WTC11 (cell line): ENCODE data around the gene PAM. TPM values are rescaled to one million over a fixed set of nuclear protein-coding genes. Genes with fewer than 3 reads are reported as not detected.

Experiments
- ATAC-seq: fragments of 200-7000 bp; cut with Tn5 transposase; 2 replicates; pipeline ENCODE4 v1.10.0; 2021; ENCODE audit warnings: mild to moderate bottlenecking, moderate library complexity
- CTCF ChIA-PET: fragments of 300-600 bp; sonication (Branson Sonifier 250); formaldehyde crosslinking; loops from one replicate; lab custom pipeline; 2021; ENCODE audit warnings: antibody characterized with exemption; lab: Charles Lee
- POLR2A ChIA-PET: fragments of 350-600 bp; sonication (Branson Sonifier 250); formaldehyde crosslinking; loops from one replicate; lab custom pipeline; 2021; ENCODE audit warnings: antibody characterized with exemption; lab: Charles Lee
- DNase-seq: peaks from one replicate; pipeline ENCODE4 v3.0.0; 2021; ENCODE audit warnings: low spot score
- H3K27ac Mint-ChIP-seq: 2 replicates; pipeline ENCODE4 v1.8.0; 2021; ENCODE audit warnings: mixed read lengths
- H3K27me3 Mint-ChIP-seq: 2 replicates; pipeline ENCODE4 v1.8.0; 2021; ENCODE audit warnings: low read depth, mild to moderate bottlenecking, moderate library complexity, mixed read lengths
- H3K36me3 Mint-ChIP-seq: 2 replicates; pipeline ENCODE4 v1.8.0; 2021; ENCODE audit warnings: mixed read lengths
- H3K4me1 Mint-ChIP-seq: 2 replicates; pipeline ENCODE4 v1.8.0; 2022; ENCODE audit warnings: mixed read lengths
- H3K4me3 Mint-ChIP-seq: 2 replicates; pipeline ENCODE4 v1.8.0; 2021; ENCODE audit warnings: mild to moderate bottlenecking, moderate library complexity, mixed read lengths
- H3K9me3 Mint-ChIP-seq: 2 replicates; pipeline ENCODE4 v1.8.0; 2021; ENCODE audit warnings: mixed read lengths
- CDX4 ChIP-seq: fragments of 250-450 bp; sonication (Bioruptor Pico); IDR thresholded peaks from 2 replicates; pipeline ENCODE4 v1.9.0; 2021; ENCODE audit warnings: moderate library complexity, mild to moderate bottlenecking, inconsistent platforms, borderline replicate concordance
- FOXK1 ChIP-seq: sonication (generic); formaldehyde crosslinking; IDR thresholded peaks from 2 replicates; pipeline ENCODE4 v1.8.0; 2022; ENCODE audit warnings: mild to moderate bottlenecking, moderate library complexity, missing genetic modification reagents
- FOXP1 ChIP-seq: sonication (generic); formaldehyde crosslinking; IDR thresholded peaks from 2 replicates; pipeline ENCODE4 v1.8.0; 2022; ENCODE audit warnings: missing genetic modification reagents, mild to moderate bottlenecking, moderate library complexity, borderline replicate concordance
- GRHL2 ChIP-seq: fragments of 250-450 bp; sonication (Bioruptor Pico); IDR thresholded peaks from 2 replicates; pipeline ENCODE4 v1.8.0; 2022; ENCODE audit warnings: mild to moderate bottlenecking, moderate library complexity; ENCODE audit not compliant: insufficient replicate concordance, severe bottlenecking
- GTF2I ChIP-seq: fragments of 250-450 bp; sonication (Bioruptor Pico); conservative IDR thresholded peaks from 2 replicates; pipeline ENCODE4 v1.4.0; 2021; ENCODE audit warnings: mild to moderate bottlenecking
- HMGA2 ChIP-seq: fragments of 250-450 bp; sonication (Bioruptor Pico); IDR thresholded peaks from 2 replicates; pipeline ENCODE4 v1.4.0; 2021; ENCODE audit warnings: mild to moderate bottlenecking, moderate library complexity
- HMGXB4 ChIP-seq: sonication (generic); formaldehyde crosslinking; IDR thresholded peaks from 2 replicates; pipeline ENCODE4 v1.8.1; 2023; ENCODE audit warnings: mild to moderate bottlenecking, moderate library complexity, missing genetic modification reagents
- IRF1 ChIP-seq: sonication (generic); formaldehyde crosslinking; IDR thresholded peaks from 2 replicates; pipeline ENCODE4 v1.8.0; 2023; ENCODE audit warnings: missing genetic modification reagents
- JAZF1 ChIP-seq: fragments of 250-450 bp; sonication (Bioruptor Pico); IDR thresholded peaks from 2 replicates; pipeline ENCODE4 v1.9.0; 2021; ENCODE audit warnings: moderate library complexity, mild to moderate bottlenecking, inconsistent platforms
- JUN ChIP-seq: sonication (generic); formaldehyde crosslinking; IDR thresholded peaks from 2 replicates; pipeline ENCODE4 v1.8.0; 2023; ENCODE audit warnings: mild to moderate bottlenecking, missing genetic modification reagents
- NFATC4 ChIP-seq: fragments of 250-450 bp; sonication (Bioruptor Pico); IDR thresholded peaks from 2 replicates; pipeline ENCODE4 v1.9.0; 2021; ENCODE audit warnings: mild to moderate bottlenecking
- NR2C2 ChIP-seq: sonication (generic); formaldehyde crosslinking; IDR thresholded peaks from 2 replicates; pipeline ENCODE4 v1.8.0; 2022; ENCODE audit warnings: mild to moderate bottlenecking, missing genetic modification reagents
- NR3C1 ChIP-seq: sonication (generic); formaldehyde crosslinking; conservative IDR thresholded peaks from 2 replicates; pipeline ENCODE4 v1.8.1; 2023; ENCODE audit warnings: low read depth, mild to moderate bottlenecking, missing genetic modification reagents
- OVOL2 ChIP-seq: fragments of 250-450 bp; sonication (Bioruptor Pico); IDR thresholded peaks from 2 replicates; pipeline ENCODE4 v1.9.0; 2021; ENCODE audit warnings: mild to moderate bottlenecking, borderline replicate concordance
- SMAD4 ChIP-seq: sonication (generic); formaldehyde crosslinking; IDR thresholded peaks from 2 replicates; pipeline ENCODE4 v1.8.0; 2022; ENCODE audit warnings: mild to moderate bottlenecking, missing genetic modification reagents
- SOX15 ChIP-seq: fragments of 250-450 bp; sonication (Bioruptor Pico); IDR thresholded peaks from 2 replicates; pipeline ENCODE4 v1.9.0; 2021; ENCODE audit warnings: mild to moderate bottlenecking
- SP1 ChIP-seq: sonication (generic); formaldehyde crosslinking; conservative IDR thresholded peaks from 2 replicates; pipeline ENCODE4 v1.8.1; 2022; ENCODE audit warnings: missing genetic modification reagents
- TEAD4 ChIP-seq: sonication (generic); formaldehyde crosslinking; IDR thresholded peaks from 2 replicates; pipeline ENCODE4 v1.8.0; 2022; ENCODE audit warnings: mild to moderate bottlenecking, missing genetic modification reagents
- USF2 ChIP-seq: sonication (generic); formaldehyde crosslinking; IDR thresholded peaks from 2 replicates; pipeline ENCODE4 v1.8.1; 2023; ENCODE audit warnings: mild to moderate bottlenecking, missing genetic modification reagents, moderate library complexity
- ZNF121 ChIP-seq: sonication (generic); formaldehyde crosslinking; IDR thresholded peaks from 2 replicates; pipeline ENCODE4 v1.8.0; 2023; ENCODE audit warnings: missing genetic modification reagents
- ZNF138 ChIP-seq: sonication (generic); formaldehyde crosslinking; conservative IDR thresholded peaks from 2 replicates; pipeline ENCODE4 v1.8.1; 2022; ENCODE audit warnings: mild to moderate bottlenecking, moderate library complexity, missing genetic modification reagents
- ZNF263 ChIP-seq: sonication (generic); formaldehyde crosslinking; IDR thresholded peaks from 2 replicates; pipeline ENCODE4 v1.8.1; 2022; ENCODE audit warnings: low read depth, mild to moderate bottlenecking, moderate library complexity, missing genetic modification reagents
- ZNF281 ChIP-seq: sonication (generic); formaldehyde crosslinking; IDR thresholded peaks from 2 replicates; pipeline ENCODE4 v1.8.0; 2023; ENCODE audit warnings: mild to moderate bottlenecking, missing genetic modification reagents
- ZNF317 ChIP-seq: sonication (generic); formaldehyde crosslinking; IDR thresholded peaks from 2 replicates; pipeline ENCODE4 v1.8.1; 2023; ENCODE audit warnings: low read depth, mild to moderate bottlenecking, moderate library complexity, missing genetic modification reagents, borderline replicate concordance
- ZNF416 ChIP-seq: fragments of 250-450 bp; sonication (Bioruptor Pico); IDR thresholded peaks from 2 replicates; pipeline ENCODE4 v1.9.0; 2021; ENCODE audit warnings: mild to moderate bottlenecking, inconsistent platforms
- ZNF671 ChIP-seq: fragments of 250-450 bp; sonication (Bioruptor Pico); IDR thresholded peaks from 2 replicates; pipeline ENCODE4 v1.8.0; 2021; ENCODE audit warnings: mild to moderate bottlenecking
- total RNA-seq: library from RNA; stranded (reverse); gene quantifications from 3 replicates; pipeline ENCODE4 v1.2.3, GENCODE V29; 2021

PAM gene
- total RNA-seq, 1 experiment from 2014 or later, result 52.3 TPM

GRCh38 chr5:102835717-102836116 lies 80.6 kb downstream of the PAM start:
- POLR2A ChIA-PET, result no interaction called here
- no peak for DNase-seq
- H3K4me3 Mint-ChIP-seq, result no peak overlapping the region

GRCh38 chr5:102841021-102841420 lies 85.9 kb downstream of the PAM start:
- peaks cover 13% of the 10 kb centered on the region for H3K9me3 Mint-ChIP-seq
- CTCF ChIA-PET, result no interaction called here
- H3K4me3 Mint-ChIP-seq, result no peak overlapping the region
- no peak overlapping the region for H3K27ac Mint-ChIP-seq
- POLR2A ChIA-PET, result no interaction called here
- TF ChIP-seq GRHL2, result no peak
- TF ChIP-seq GTF2I (CRISPR knock-in tag), result no peak
- TF ChIP-seq SMAD4 (CRISPR knock-in tag), result no peak
- TF ChIP-seq ZNF263 (CRISPR knock-in tag), result no peak
- TF ChIP-seq NR3C1 (CRISPR knock-in tag), result no peak
- no peak for TF ChIP-seq ZNF671
- TF ChIP-seq HMGXB4 (CRISPR knock-in tag), result no peak
- no peak for TF ChIP-seq NR2C2 (CRISPR knock-in tag)
- TF ChIP-seq SP1, result no peak
- TF ChIP-seq JUN (CRISPR knock-in tag), result no peak
- TF ChIP-seq SOX15, result no peak
- TF ChIP-seq NFATC4 (CRISPR knock-in tag), result no peak
- H3K4me1 Mint-ChIP-seq, result no peaks in the 10 kb centered on the region; the same call in 1 of the 2 replicates
- peaks cover 8% of the 10 kb centered on the region for H3K36me3 Mint-ChIP-seq
- no peak for ATAC-seq
- H3K27me3 Mint-ChIP-seq, result no peaks in the 10 kb centered on the region
- no peak for DNase-seq

More at GRCh38 chr5:102835717-102836116, 80.6 kb downstream of the PAM start:
- H3K4me1 Mint-ChIP-seq, result no peaks in the 10 kb centered on the region; the same call in 1 of the 2 replicates
- H3K9me3 Mint-ChIP-seq, result peaks cover 2% of the 10 kb centered on the region; the same call in 1 of the 2 replicates
- no peak overlapping the region for H3K27ac Mint-ChIP-seq
- H3K27me3 Mint-ChIP-seq, result no peaks in the 10 kb centered on the region
- no peak for TF ChIP-seq ZNF281
- TF ChIP-seq IRF1 (CRISPR knock-in tag), result no peak
- no peak for TF ChIP-seq HMGA2 (CRISPR knock-in tag)
- TF ChIP-seq OVOL2 (CRISPR knock-in tag), result no peak
- TF ChIP-seq CDX4, result no peak
- TF ChIP-seq ZNF138 (CRISPR knock-in tag), result no peak
- CTCF ChIA-PET, result no interaction called here
- H3K36me3 Mint-ChIP-seq, result peaks cover under 1% of the 10 kb centered on the region; the same call in 1 of the 2 replicates
- ATAC-seq, result no peak

GRCh38 chr5:102843997-102844396 lies 88.9 kb downstream of the PAM start:
- Mint-ChIP-seq H3K4me1 (no peaks in the 10 kb centered on the region; the same call in 1 of the 2 replicates), H3K27ac (no peak overlapping the region), H3K4me3 (no peak overlapping the region), H3K36me3 (peaks cover 11% of the 10 kb centered on the region), H3K27me3 (no peaks in the 10 kb centered on the region), H3K9me3 (peaks cover 13% of the 10 kb centered on the region)
- ATAC-seq, result no peak
- CTCF ChIA-PET, result no interaction called here
- no peak for TF ChIP-seq FOXK1 (CRISPR knock-in tag)
- no peak for TF ChIP-seq ZNF317 (CRISPR knock-in tag)
- TF ChIP-seq JAZF1 (CRISPR knock-in tag), result no peak
- no peak for TF ChIP-seq ZNF416 (CRISPR knock-in tag)
- no peak for TF ChIP-seq ZNF121 (CRISPR knock-in tag)
- no peak for TF ChIP-seq FOXP1 (CRISPR knock-in tag)
- TF ChIP-seq USF2 (CRISPR knock-in tag), result no peak
- no peak for TF ChIP-seq TEAD4 (CRISPR knock-in tag)
- no peak for TF ChIP-seq NR2C2 (CRISPR knock-in tag)
- DNase-seq, result no peak
- POLR2A ChIA-PET, result no interaction called here
